Astrocyte (in vitro differentiated cells and primary cell): Measurements from ENCODE around the gene PAM. TPM values are rescaled to one million over a fixed set of nuclear protein-coding genes. Genes with fewer than 3 reads are reported as not detected.

ENCODE experiments used
- DNase-seq: peaks from one replicate; pipeline ENCODE4 v3.0.0-alpha.2; 2010; ENCODE audit warnings: low read depth
- FAIRE-seq: peaks from 2 replicates; lab custom pipeline; 2011; peaks lifted over from hg19 to GRCh38; lab: Jason Lieb, UNC
- H2AFZ ChIP-seq: 2 replicates; pipeline ENCODE4 v1.6.0; 2012; ENCODE audit warnings: low read depth, low read length, inconsistent platforms
- H3K27ac ChIP-seq: 2 replicates; pipeline ENCODE4 v1.5.1; 2011; ENCODE audit warnings: low read depth, low read length, inconsistent platforms
- H3K27me3 ChIP-seq: 2 replicates; pipeline ENCODE4 v1.6.0; 2011; ENCODE audit warnings: low read length, inconsistent platforms; ENCODE audit not compliant: insufficient read depth
- H3K36me3 ChIP-seq: 2 replicates; pipeline ENCODE4 v1.5.1; 2011; ENCODE audit warnings: low read length, inconsistent platforms; ENCODE audit not compliant: insufficient read depth
- H3K4me1 ChIP-seq: 2 replicates; pipeline ENCODE4 v1.5.1; 2011; ENCODE audit warnings: low read length, inconsistent platforms; ENCODE audit not compliant: insufficient read depth
- H3K4me2 ChIP-seq: 2 replicates; pipeline ENCODE4 v1.6.0; 2012; ENCODE audit warnings: low read length, inconsistent platforms
- H3K4me3 ChIP-seq: 2 replicates; pipeline ENCODE4 v1.5.1; 2011; ENCODE audit warnings: low read depth, mild to moderate bottlenecking, low read length, inconsistent platforms; ENCODE audit not compliant: insufficient read depth
- H3K79me2 ChIP-seq: 2 replicates; pipeline ENCODE4 v1.6.0; 2012; ENCODE audit warnings: mild to moderate bottlenecking, low read length, inconsistent platforms; ENCODE audit not compliant: insufficient read depth
- H3K9ac ChIP-seq: 2 replicates; pipeline ENCODE4 v1.6.0; 2012; ENCODE audit warnings: mild to moderate bottlenecking, low read length, inconsistent platforms
- H3K9me3 ChIP-seq: 2 replicates; pipeline ENCODE4 v1.5.1; 2012; ENCODE audit warnings: low read depth, mild to moderate bottlenecking, low read length, inconsistent platforms; ENCODE audit not compliant: insufficient read depth
- H4K20me1 ChIP-seq: 2 replicates; pipeline ENCODE4 v1.6.0; 2012; ENCODE audit warnings: low read length, inconsistent platforms; ENCODE audit not compliant: insufficient read depth
- H3K27ac Mint-ChIP-seq: one replicate; pipeline ENCODE4 v1.8.0; 2021; ENCODE audit warnings: mild to moderate bottlenecking, mixed read lengths; ENCODE audit not compliant: unreplicated experiment
- H3K27me3 Mint-ChIP-seq: one replicate; pipeline ENCODE4 v1.8.0; 2021; ENCODE audit warnings: low read depth, mixed read lengths; ENCODE audit not compliant: unreplicated experiment
- H3K36me3 Mint-ChIP-seq: one replicate; pipeline ENCODE4 v1.8.0; 2021; ENCODE audit warnings: low read depth, mixed read lengths; ENCODE audit not compliant: unreplicated experiment
- H3K4me1 Mint-ChIP-seq: one replicate; pipeline ENCODE4 v1.8.0; 2021; ENCODE audit warnings: low read depth, mixed read lengths; ENCODE audit not compliant: unreplicated experiment
- H3K4me3 Mint-ChIP-seq: one replicate; pipeline ENCODE4 v1.8.0; 2021; ENCODE audit warnings: mild to moderate bottlenecking, moderate library complexity, mixed read lengths; ENCODE audit not compliant: unreplicated experiment
- H3K9me3 Mint-ChIP-seq: one replicate; pipeline ENCODE4 v1.8.0; 2021; ENCODE audit warnings: mild to moderate bottlenecking, mixed read lengths; ENCODE audit not compliant: unreplicated experiment
- CTCF ChIP-seq: IDR thresholded peaks from 2 replicates; pipeline ENCODE4 v1.5.1; 2011; ENCODE audit warnings: low read depth, mild to moderate bottlenecking, inconsistent platforms, low read length, moderate library complexity; ENCODE audit not compliant: insufficient read depth
- EZH2 ChIP-seq: IDR thresholded peaks from 2 replicates; pipeline ENCODE4 v1.6.1; 2012; ENCODE audit warnings: mild to moderate bottlenecking, low read length, inconsistent platforms; ENCODE audit not compliant: insufficient read depth
- total RNA-seq: library from RNA; stranded (reverse); gene quantifications from 2 replicates; pipeline ENCODE4 v1.2.1, GENCODE V29; 2021

The PAM gene
- total RNA-seq, 1 donor from 2014 or later: 301 TPM

GRCh38 chr5:102946971-102947370, 191.9 kb downstream of the PAM start:
- Histone ChIP-seq H3K4me2 (no peak overlapping the region), H3K79me2 (no peaks in the 10 kb centered on the region), H3K4me3 (no peak overlapping the region), H3K36me3 (peaks cover 9% of the 10 kb centered on the region), H3K9ac (no peak overlapping the region), H3K27me3 (no peaks in the 10 kb centered on the region), H2AFZ (no peak overlapping the region), H3K9me3 (no peaks in the 10 kb centered on the region), H3K27ac (no peak overlapping the region), H4K20me1 (no peaks in the 10 kb centered on the region), H3K4me1 (no peaks in the 10 kb centered on the region)
- no peaks in the 10 kb centered on the region for H3K27me3 Mint-ChIP-seq
- H3K4me3 Mint-ChIP-seq: no peak overlapping the region
- TF ChIP-seq EZH2: no peak
- TF ChIP-seq CTCF: no peak
- H3K36me3 Mint-ChIP-seq: peaks cover 2% of the 10 kb centered on the region
- FAIRE-seq (no peak), DNase-seq (no peak)
- H3K9me3 Mint-ChIP-seq: no peaks in the 10 kb centered on the region
- no peak overlapping the region for H3K27ac Mint-ChIP-seq
- no peaks in the 10 kb centered on the region for H3K4me1 Mint-ChIP-seq

- H3K4me1 Mint-ChIP-seq: peaks cover 23% of the 10 kb centered on the region
- DNase-seq (no peak), FAIRE-seq (no peak)
- no peak overlapping the region for H2AFZ ChIP-seq
- no peaks in the 10 kb centered on the region for H3K9me3 ChIP-seq
- peaks cover 8% of the 10 kb centered on the region for H3K36me3 ChIP-seq
- H3K27ac Mint-ChIP-seq: no peak overlapping the region
- H3K9ac ChIP-seq: no peak overlapping the region
- TF ChIP-seq EZH2: no peak
- no peaks in the 10 kb centered on the region for H3K9me3 Mint-ChIP-seq
- no peak overlapping the region for H3K4me2 ChIP-seq
- H3K4me1 ChIP-seq: peaks cover 14% of the 10 kb centered on the region
- no peak overlapping the region for H3K27ac ChIP-seq
- no peaks in the 10 kb centered on the region for H3K36me3 Mint-ChIP-seq
- H3K27me3 Mint-ChIP-seq: no peaks in the 10 kb centered on the region
- no peak overlapping the region for H3K4me3 Mint-ChIP-seq
- no peaks in the 10 kb centered on the region for H4K20me1 ChIP-seq
- no peak overlapping the region for H3K4me3 ChIP-seq
- no peaks in the 10 kb centered on the region for H3K27me3 ChIP-seq
- H3K79me2 ChIP-seq: no peaks in the 10 kb centered on the region
These were observed 200.4 kb downstream of the PAM start for GRCh38 chr5:102955488-102955887.

- no peaks in the 10 kb centered on the region for H3K9me3 ChIP-seq
- Mint-ChIP-seq H3K27me3 (no peaks in the 10 kb centered on the region), H3K36me3 (no peaks in the 10 kb centered on the region), H3K9me3 (no peaks in the 10 kb centered on the region), H3K4me1 (peaks cover 23% of the 10 kb centered on the region), H3K27ac (no peak overlapping the region), H3K4me3 (no peak overlapping the region)
- TF ChIP-seq CTCF: no peak
- no peak for TF ChIP-seq EZH2
- H3K4me3 ChIP-seq: no peak overlapping the region
- peaks cover 14% of the 10 kb centered on the region for H3K4me1 ChIP-seq
- no peaks in the 10 kb centered on the region for H3K27me3 ChIP-seq
- no peak overlapping the region for H3K9ac ChIP-seq
- H4K20me1 ChIP-seq: no peaks in the 10 kb centered on the region
- H3K79me2 ChIP-seq: no peaks in the 10 kb centered on the region
- DNase-seq (no peak), FAIRE-seq (no peak)
- H3K27ac ChIP-seq: no peak overlapping the region
- H3K4me2 ChIP-seq: no peak overlapping the region
- no peak overlapping the region for H2AFZ ChIP-seq
- peaks cover under 1% of the 10 kb centered on the region for H3K36me3 ChIP-seq
These were observed 201.5 kb downstream of the PAM start for GRCh38 chr5:102956599-102956998.
